IMR-90 (cell line): ENCODE data around the gene ITSN1. TPM values are rescaled to one million over a fixed set of nuclear protein-coding genes. Genes with fewer than 3 reads are reported as not detected.

Source experiments
- ATAC-seq: fragments of 200-7000 bp; cut with Tn5 transposase; 2 replicates; pipeline ENCODE4 v1.9.1; 2020; ENCODE audit warnings: low read depth, mild to moderate bottlenecking, moderate library complexity
- BruUV-seq: library from RNA; stranded (reverse); fragments of 400-500 nt; replicated peaks from 2 replicates; lab custom pipeline; 2021; lab: Mats Ljungman, UMichigan
- CTCF ChIA-PET: fragments of 300-600 bp; formaldehyde crosslinking; extraction: SDS; loops from one replicate; lab custom pipeline; 2021; ENCODE audit warnings: antibody characterized with exemption; lab: Yijun Ruan, JAX
- POLR2A ChIA-PET: fragments of 300-600 bp; sonication (Branson Sonifier 250); formaldehyde crosslinking; loops from one replicate; lab custom pipeline; 2022; ENCODE audit warnings: antibody characterized with exemption; ENCODE audit not compliant: unreplicated experiment; lab: Charles Lee
- DNase-seq: peaks from one replicate; pipeline ENCODE4 v3.0.0; 2013
- H2AFZ ChIP-seq: replicated peaks from 2 replicates; pipeline ENCODE3; 2013; ENCODE audit warnings: low read length, mild to moderate bottlenecking; ENCODE audit not compliant: poor library complexity
- H2AK5ac ChIP-seq: 2 replicates; pipeline ENCODE4 v1.6.1; 2013; ENCODE audit warnings: low read depth, low read length, inconsistent platforms
- H2AK9ac ChIP-seq: replicated peaks from 2 replicates; pipeline ENCODE3; 2013; ENCODE audit warnings: mild to moderate bottlenecking, low read depth, low read length, moderate library complexity; ENCODE audit not compliant: poor library complexity
- H2BK120ac ChIP-seq: 2 replicates; pipeline ENCODE4 v1.6.1; 2013; ENCODE audit warnings: low read depth, low read length, inconsistent platforms
- H2BK15ac ChIP-seq: 3 replicates; pipeline ENCODE4 v1.6.1; 2013; ENCODE audit warnings: low read depth, low read length, inconsistent platforms
- H2BK20ac ChIP-seq: 2 replicates; pipeline ENCODE4 v1.6.1; 2013; ENCODE audit warnings: low read depth, mild to moderate bottlenecking, inconsistent platforms, low read length, moderate library complexity
- H2BK5ac ChIP-seq: 2 replicates; pipeline ENCODE4 v1.6.1; 2013; ENCODE audit warnings: mild to moderate bottlenecking, low read depth, low read length, inconsistent platforms; ENCODE audit not compliant: poor library complexity, severe bottlenecking
- H3K14ac ChIP-seq: replicated peaks from 2 replicates; pipeline ENCODE4 v1.6.1; 2013; ENCODE audit warnings: low read depth, low read length, inconsistent platforms
- H3K18ac ChIP-seq: 2 replicates; pipeline ENCODE4 v1.6.1; 2013; ENCODE audit warnings: low read depth, low read length, control low read depth
- H3K23ac ChIP-seq: 2 replicates; pipeline ENCODE4 v1.6.1; 2013; ENCODE audit warnings: low read depth, low read length, inconsistent platforms
- H3K27ac ChIP-seq: 2 replicates; pipeline ENCODE4 v1.5.1; 2013; ENCODE audit warnings: mild to moderate bottlenecking, control low read depth, low read length; ENCODE audit not compliant: insufficient read depth
- H3K27me3 ChIP-seq: 2 replicates; pipeline ENCODE4 v1.6.1; 2013; ENCODE audit warnings: low read length; ENCODE audit not compliant: control insufficient read depth, insufficient read depth
- H3K36me3 ChIP-seq: 2 replicates; pipeline ENCODE4 v1.6.1; 2013; ENCODE audit warnings: low read length, mixed read lengths; ENCODE audit not compliant: control insufficient read depth, insufficient read depth
- H3K4ac ChIP-seq: 2 replicates; pipeline ENCODE4 v1.6.1; 2013; ENCODE audit warnings: low read depth, low read length, inconsistent platforms
- H3K4me1 ChIP-seq: 2 replicates; pipeline ENCODE4 v1.6.1; 2013; ENCODE audit warnings: low read length, mixed read lengths; ENCODE audit not compliant: control insufficient read depth, insufficient read depth
- H3K4me2 ChIP-seq: 2 replicates; pipeline ENCODE4 v1.6.1; 2013; ENCODE audit warnings: low read depth, mild to moderate bottlenecking, control low read depth, low read length, moderate library complexity
- H3K4me3 ChIP-seq: 2 replicates; pipeline ENCODE4 v1.5.1; 2013; ENCODE audit warnings: low read depth, mild to moderate bottlenecking, control low read depth, low read length, moderate library complexity; ENCODE audit not compliant: insufficient read depth
- H3K56ac ChIP-seq: 2 replicates; pipeline ENCODE4 v1.6.1; 2013; ENCODE audit warnings: low read length, inconsistent platforms; ENCODE audit not compliant: insufficient read depth; ENCODE audit errors: extremely low read depth
- H3K79me1 ChIP-seq, 2 experiments: 2 replicates each; pipeline ENCODE4 v1.6.1; 2013; ENCODE audit warnings: low read length in 2 of 2, inconsistent platforms in 1 of 2, low read depth in 1 of 2
- H3K9ac ChIP-seq: 2 replicates; pipeline ENCODE4 v1.6.1; 2013; ENCODE audit warnings: low read depth, low read length, control low read depth
- H3K9me1 ChIP-seq: 2 replicates; pipeline ENCODE4 v1.6.1; 2013; ENCODE audit warnings: low read length, inconsistent platforms; ENCODE audit not compliant: insufficient read depth
- H3K9me3 ChIP-seq: 2 replicates; pipeline ENCODE4 v1.6.1; 2013; ENCODE audit warnings: low read length; ENCODE audit not compliant: control insufficient read depth, insufficient read depth
- H4K20me1 ChIP-seq: 2 replicates; pipeline ENCODE4 v1.6.1; 2013; ENCODE audit warnings: low read length, inconsistent platforms; ENCODE audit not compliant: insufficient read depth
- H4K5ac ChIP-seq: 2 replicates; pipeline ENCODE4 v1.6.1; 2013; ENCODE audit warnings: mild to moderate bottlenecking, low read depth, low read length, control low read depth
- H4K8ac ChIP-seq, 2 experiments: 2 replicates each; pipeline ENCODE4 v1.6.1; 2013; ENCODE audit warnings: low read depth in 2 of 2, low read length in 2 of 2, control low read depth in 1 of 2, inconsistent platforms in 1 of 2
- H4K91ac ChIP-seq: 2 replicates; pipeline ENCODE4 v1.6.1; 2013; ENCODE audit warnings: low read depth, low read length, inconsistent platforms; ENCODE audit not compliant: insufficient read depth
- BHLHE40 ChIP-seq: fragments of 150-350 bp; IDR thresholded peaks from 2 replicates; pipeline ENCODE4 v1.6.1; 2016; ENCODE audit warnings: mild to moderate bottlenecking, low read depth, low read length
- CHD1 ChIP-seq: IDR thresholded peaks from 2 replicates; pipeline ENCODE4 v1.6.1; 2012; ENCODE audit warnings: low read depth, low read length, improper control_type of control experiment
- FOS ChIP-seq: fragments of 150-350 bp; IDR thresholded peaks from 2 replicates; pipeline ENCODE4 v1.6.1; 2016; ENCODE audit warnings: low read depth, low read length
- MAFK ChIP-seq: IDR thresholded peaks from 2 replicates; pipeline ENCODE4 v1.6.1; 2012; ENCODE audit warnings: low read depth, low read length, improper control_type of control experiment
- MAZ ChIP-seq: IDR thresholded peaks from 2 replicates; pipeline ENCODE4 v1.6.1; 2012; ENCODE audit warnings: low read depth, mild to moderate bottlenecking, low read length, improper control_type of control experiment, moderate library complexity, borderline replicate concordance
- MXI1 ChIP-seq: IDR thresholded peaks from 2 replicates; pipeline ENCODE4 v1.6.1; 2012; ENCODE audit warnings: low read depth, mild to moderate bottlenecking, low read length, moderate library complexity, borderline replicate concordance
- POLR2A ChIP-seq: IDR thresholded peaks from 2 replicates; pipeline ENCODE4 v1.6.1; 2012; ENCODE audit warnings: mild to moderate bottlenecking, low read depth, low read length
- RAD21 ChIP-seq: IDR thresholded peaks from 2 replicates; pipeline ENCODE4 v1.6.1; 2012; ENCODE audit warnings: low read length, improper control_type of control experiment
- RCOR1 ChIP-seq: IDR thresholded peaks from 2 replicates; pipeline ENCODE4 v1.6.1; 2012; ENCODE audit warnings: mild to moderate bottlenecking, low read length, improper control_type of control experiment; ENCODE audit not compliant: insufficient replicate concordance
- RFX5 ChIP-seq: IDR thresholded peaks from 2 replicates; pipeline ENCODE4 v1.8.0; 2012; ENCODE audit warnings: low read depth, mild to moderate bottlenecking, low read length, moderate library complexity
- SMC3 ChIP-seq: fragments of 150-350 bp; IDR thresholded peaks from 2 replicates; pipeline ENCODE4 v1.6.1; 2016; ENCODE audit warnings: low read depth, mild to moderate bottlenecking, antibody characterized with exemption, low read length, moderate library complexity
- WGBS, 2 experiments: methylation state at CpG; one replicate each; pipeline versions ENCODE4 v1.1.5 to v1.1.7; 2013; ENCODE audit warnings: missing lambda C conversion rate in 2 of 2; ENCODE audit not compliant: insufficient read length in 1 of 2; ENCODE audit errors: extremely low coverage in 2 of 2; 5-methylcytosine and 5-hydroxymethylcytosine counted together
- dilution Hi-C: fragments of 300-500 bp; cut with HindIII; formaldehyde crosslinking; loops from one replicate; pipeline ENCODE4 v1.14.3; 2018; ENCODE audit warnings: low sequenced_read_pairs; ENCODE audit not compliant: unreplicated experiment
- in situ Hi-C: fragments of 300-500 bp; cut with MboI; formaldehyde crosslinking; loops from 3 replicates; pipeline ENCODE4 v1.14.3; 2019; ENCODE audit warnings: low sequenced_read_pairs, inconsistent platforms, mixed read lengths
- intact Hi-C: fragments of 100-400 bp; cut with micrococcal nuclease; formaldehyde crosslinking; loops from 2 replicates; pipeline ENCODE4 v1.10.0; 2022
- polyA plus RNA-seq, 3 experiments: library from polyadenylated mRNA; depleted of rRNA; stranded (reverse); fragments of >200 nt; gene quantifications; 2 replicates each; pipeline ENCODE4 v1.2.3, GENCODE V29; 2012; ENCODE audit warnings: low replicate concordance in 1 of 3
- total RNA-seq: library from RNA; depleted of rRNA; stranded (reverse); fragments of >200 nt; gene quantifications from 2 replicates; pipeline ENCODE4 v1.2.3, GENCODE V29; 2012

ITSN1 gene
- total and polyA plus RNA-seq, 2 of the 4 experiments (the other 2 are of a cell fraction) = 45.4 to 62.0 TPM

DNA sequence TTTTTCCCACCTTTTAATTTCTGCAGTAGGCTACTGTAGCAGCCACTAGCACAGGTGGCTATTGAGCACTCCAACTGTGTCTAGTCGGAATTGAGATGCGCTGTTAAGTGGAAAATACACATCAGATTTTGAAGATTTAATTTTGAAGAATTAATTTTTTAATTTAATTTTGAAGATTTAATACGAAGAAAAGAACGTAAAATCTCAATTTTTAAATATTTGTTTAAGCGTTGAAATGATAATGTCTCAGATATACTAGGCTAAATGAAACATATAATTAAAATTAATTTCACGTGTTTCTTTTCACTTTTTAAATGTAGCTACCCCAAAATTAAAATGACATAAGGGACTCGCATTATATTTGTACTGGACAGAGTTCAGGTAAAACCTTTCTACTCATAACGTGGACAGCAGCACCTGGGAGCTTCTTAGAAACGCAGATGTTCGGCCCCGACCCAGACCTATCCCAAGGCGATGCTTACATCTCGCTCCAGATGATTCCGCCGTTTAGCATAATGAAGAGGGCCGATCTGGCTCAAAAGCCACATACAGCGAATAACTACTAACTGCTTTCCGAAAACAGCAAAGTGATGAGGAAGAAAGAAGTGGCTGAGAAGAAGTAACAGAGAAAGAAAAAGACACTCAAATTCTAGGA, 1.5 kb upstream of the ITSN1 start:
- dilution Hi-C loops (no loop called here), intact Hi-C loops (loop anchor here (5.0 kb wide), 1 partner anchor 186 kb away; no protein-coding TSS in a partner anchor), in situ Hi-C loops (loop anchor here (10.0 kb wide), 1 partner anchor 244 kb away; no protein-coding TSS in a partner anchor)
- H2BK20ac ChIP-seq = no peak overlapping the region
- H3K23ac ChIP-seq = peak overlapping the region; percentile 61
- no peaks in the 10 kb centered on the region; the same call in 1 of the 2 replicates for H3K9me1 ChIP-seq
- H3K4me1 ChIP-seq = peaks cover 4% of the 10 kb centered on the region; the same call in 1 of the 2 replicates
- CTCF ChIA-PET = interaction anchor here (0.7 kb wide), 1 partner anchor 23 kb away, joined by 3 read pairs; no protein-coding TSS in a partner anchor
- peak overlapping the region; percentile 71; the same call in 1 of the 2 replicates for H4K5ac ChIP-seq
- H3K36me3 ChIP-seq = no peaks in the 10 kb centered on the region
- H2BK15ac ChIP-seq = no peak overlapping the region
- H3K79me1 ChIP-seq = peaks cover 19 to 61% of the 10 kb centered on the region in 2 experiments
- H2AK9ac ChIP-seq = peak overlapping the region; percentile 57
- peak overlapping the region; percentile 93 for H3K9ac ChIP-seq
- H3K56ac ChIP-seq = peak overlapping the region; percentile 89
- no TSS peak for BruUV-seq
- peak overlapping the region; percentile 81 for H2BK5ac ChIP-seq
- ATAC-seq = no peak
- peak overlapping the region; percentile 68; the same call in 1 of the 2 replicates for H3K4ac ChIP-seq
- no peak overlapping the region for H3K18ac ChIP-seq
- peak overlapping the region; percentile 87 for H3K14ac ChIP-seq
- peak overlapping the region; percentile 94 for H3K4me2 ChIP-seq
- peak overlapping the region; percentile 46 to 92; a peak in 3 of 4 replicates for H4K8ac ChIP-seq
- H3K4me3 ChIP-seq = peak overlapping the region; percentile 82
- POLR2A ChIA-PET = no interaction called here
- H3K27ac ChIP-seq = peak overlapping the region; percentile 60
- no peaks in the 10 kb centered on the region for H3K9me3 ChIP-seq
- WGBS, 2 experiments = 100% methylated on average over 3 of the region's 18 CpGs; no CpG with 5 or more reads in 1 of the 2 experiments
- TF ChIP-seq MXI1 (no peak), FOS (no peak), RAD21 (no peak), MAZ (no peak), POLR2A (no peak; the same call in 1 of the 2 replicates), BHLHE40 (no peak), SMC3 (no peak), CHD1 (no peak), MAFK (no peak), RFX5 (no peak), RCOR1 (no peak)
- peak overlapping the region; percentile 60; the same call in 1 of the 2 replicates for H4K91ac ChIP-seq
- peak overlapping the region; percentile 8; the same call in 1 of the 2 replicates for H2AK5ac ChIP-seq
- H3K27me3 ChIP-seq = no peaks in the 10 kb centered on the region
- H2AFZ ChIP-seq = peak overlapping the region; percentile 96
- DNase-seq = peak; percentile 22
- H2BK120ac ChIP-seq = no peak overlapping the region
- H4K20me1 ChIP-seq = no peaks in the 10 kb centered on the region; the same call in 1 of the 2 replicates
